PC-3 (cell line): ENCODE results near the gene EXOC2.

ENCODE experiments used
- CTCF ChIP-seq: fragments of 300-600 bp; sonication (generic); conservative IDR thresholded peaks from 2 replicates; pipeline ENCODE4 v1.5.1; 2017; ENCODE audit warnings: antibody characterized with exemption, low read depth, mild to moderate bottlenecking, low read length
- EZH2 ChIP-seq: fragments of 300-600 bp; sonication (generic); IDR thresholded peaks from one replicate; pipeline ENCODE4 v1.6.1; 2017; ENCODE audit warnings: antibody characterized with exemption, mild to moderate bottlenecking, low read length; ENCODE audit not compliant: unreplicated experiment

- TF ChIP-seq CTCF, result no peak
- TF ChIP-seq EZH2, result no peak
Measured at GRCh38 chr6:455006-455585, 237.8 kb downstream of the EXOC2 start.
